ENCODE measurements around the gene TMEM115. TPM values are rescaled to one million over a fixed set of nuclear protein-coding genes. Genes with fewer than 3 reads are reported as not detected.
A peak's percentile ranks its signal among the peaks of the same experiment; 100 is the strongest.

Gene TMEM115
- total and polyA plus RNA-seq, 2 of the 4 experiments (the other 2 are of a cell fraction) = 35.3 to 47.3 TPM

GRCh38 chr3:50388016-50388719 lies 28.8 kb upstream of the TMEM115 start:
- Histone ChIP-seq H3K4me2 (ENCODE audit: low read depth, low read length) (no peak overlapping the region), H3K27ac (ENCODE audit: insufficient read depth, low read length) (no peak overlapping the region), H3K4me1 (ENCODE audit: control insufficient read depth, insufficient read depth, low read length) (no peaks in the 10 kb centered on the region), H3K4me3 (ENCODE audit: insufficient read depth, low read depth, low read length) (no peak overlapping the region), H2AK9ac (replicated peaks; ENCODE audit: low read depth, low read length, poor library complexity) (no peak overlapping the region), H3K4ac (ENCODE audit: low read depth, low read length) (no peak overlapping the region), H4K5ac (ENCODE audit: low read depth, low read length) (no peak overlapping the region), H4K8ac (ENCODE audit: low read depth in 2 of 2, low read length in 2 of 2) (no peak overlapping the region), H3K36me3 (ENCODE audit: control insufficient read depth, insufficient read depth, low read length) (no peaks in the 10 kb centered on the region), H4K91ac (ENCODE audit: insufficient read depth, low read depth, low read length) (no peak overlapping the region), H3K23ac (ENCODE audit: low read depth, low read length) (no peak overlapping the region), H2AFZ (replicated peaks; ENCODE audit: low read length, poor library complexity) (no peak overlapping the region), H2BK20ac (ENCODE audit: low read depth, low read length) (no peak overlapping the region), H3K9ac (ENCODE audit: low read depth, low read length) (no peak overlapping the region), H3K79me1 (ENCODE audit: low read depth in 1 of 2, low read length in 2 of 2) (no peaks in the 10 kb centered on the region), H2BK15ac (ENCODE audit: low read depth, low read length) (no peak overlapping the region), H3K18ac (ENCODE audit: low read depth, low read length) (no peak overlapping the region), H4K20me1 (ENCODE audit: insufficient read depth, low read length) (no peaks in the 10 kb centered on the region), H2BK5ac (ENCODE audit: low read depth, low read length, poor library complexity, severe bottlenecking) (no peak overlapping the region), H3K27me3 (ENCODE audit: control insufficient read depth, insufficient read depth, low read length) (peaks cover 63% of the 10 kb centered on the region), H2BK120ac (ENCODE audit: low read depth, low read length) (no peak overlapping the region), H2AK5ac (ENCODE audit: low read depth, low read length) (no peak overlapping the region), H3K9me3 (ENCODE audit: control insufficient read depth, insufficient read depth, low read length) (no peaks in the 10 kb centered on the region), H3K9me1 (ENCODE audit: insufficient read depth, low read length) (no peaks in the 10 kb centered on the region), H3K56ac (ENCODE audit: extremely low read depth, insufficient read depth, low read length) (no peak overlapping the region), H3K14ac (replicated peaks; ENCODE audit: low read depth, low read length) (no peak overlapping the region)
- no peak for TF ChIP-seq RCOR1 (IDR thresholded peaks at IDR 0.05; ENCODE audit: insufficient replicate concordance, low read length)
- TF ChIP-seq MXI1 (IDR thresholded peaks at IDR 0.05; ENCODE audit: borderline replicate concordance, low read depth, low read length) = no peak
- TF ChIP-seq USF2 (IDR thresholded peaks at IDR 0.05; ENCODE audit: low read depth, low read length) = no peak
- no peak for TF ChIP-seq FOS (IDR thresholded peaks at IDR 0.05; ENCODE audit: low read depth, low read length)
- no peak for TF ChIP-seq CEBPB (IDR thresholded peaks at IDR 0.05; ENCODE audit: low read depth, low read length)
- TF ChIP-seq CHD1 (IDR thresholded peaks at IDR 0.05; ENCODE audit: low read depth, low read length) = no peak
- TF ChIP-seq RFX5 (IDR thresholded peaks at IDR 0.05; ENCODE audit: low read depth, low read length) = no peak
- no peak for TF ChIP-seq SMC3 (IDR thresholded peaks at IDR 0.05; ENCODE audit: low read depth, low read length)
- TF ChIP-seq ELK1 (IDR thresholded peaks at IDR 0.05; ENCODE audit: borderline replicate concordance, low read depth, low read length) = no peak
- no peak for TF ChIP-seq POLR2A (IDR thresholded peaks at IDR 0.05; ENCODE audit: low read depth, low read length)
- 0 out of 2 replicates have a peak, but pooled peaks have one; percentile 22 for TF ChIP-seq CTCF (conservative IDR thresholded peaks at IDR 0.05; ENCODE audit: low read depth, low read length)
- no peak for TF ChIP-seq MAZ (IDR thresholded peaks at IDR 0.05; ENCODE audit: borderline replicate concordance, low read depth, low read length)
- no peak for TF ChIP-seq MAFK (IDR thresholded peaks at IDR 0.05; ENCODE audit: low read depth, low read length)
- TF ChIP-seq RAD21 (IDR thresholded peaks at IDR 0.05; ENCODE audit: low read length) = peak; percentile 19; the same call in 1 of the 2 replicates
- ChIA-PET CTCF (no interaction called here), POLR2A (ENCODE audit: unreplicated experiment) (no interaction called here)
- in situ Hi-C loops (cut with MboI; ENCODE audit: low sequenced_read_pairs) = no loop called here
- 61% methylated on average over 21 of the region's 25 CpGs; no CpG with 5 or more reads in 1 of the 2 experiments for WGBS, 2 experiments (ENCODE audit: extremely low coverage in 2 of 2, insufficient read length in 1 of 2)
- dilution Hi-C loops (cut with HindIII; ENCODE audit: low sequenced_read_pairs, unreplicated experiment) = no loop called here
- DNase-seq (no peak), ATAC-seq (ENCODE audit: low read depth) (peak; percentile 64)
- BruUV-seq (replicated peaks) = no TSS peak
- intact Hi-C loops (cut with micrococcal nuclease) = no loop called here
